WI38 (cell line): ENCODE measurements around the gene WBP2NL.
"Not testable (repeated sequence)": the region's sequence is repeated elsewhere in the genome, so short reads cannot be mapped to it uniquely, and the experiment has no call there.

ENCODE experiments used
- H3K4me3 ChIP-seq: 2 replicates; pipeline ENCODE4 v1.5.1; 2011; ENCODE audit warnings: low read depth, mild to moderate bottlenecking, control low read depth, low read length
- TF ChIP-seq, protein P1 (sequence below): IDR thresholded peaks from 2 replicates; pipeline ENCODE4 v1.5.1; 2012; ENCODE audit warnings: low read depth, mild to moderate bottlenecking, control low read depth, low read length

The WBP2NL gene

DNA sequence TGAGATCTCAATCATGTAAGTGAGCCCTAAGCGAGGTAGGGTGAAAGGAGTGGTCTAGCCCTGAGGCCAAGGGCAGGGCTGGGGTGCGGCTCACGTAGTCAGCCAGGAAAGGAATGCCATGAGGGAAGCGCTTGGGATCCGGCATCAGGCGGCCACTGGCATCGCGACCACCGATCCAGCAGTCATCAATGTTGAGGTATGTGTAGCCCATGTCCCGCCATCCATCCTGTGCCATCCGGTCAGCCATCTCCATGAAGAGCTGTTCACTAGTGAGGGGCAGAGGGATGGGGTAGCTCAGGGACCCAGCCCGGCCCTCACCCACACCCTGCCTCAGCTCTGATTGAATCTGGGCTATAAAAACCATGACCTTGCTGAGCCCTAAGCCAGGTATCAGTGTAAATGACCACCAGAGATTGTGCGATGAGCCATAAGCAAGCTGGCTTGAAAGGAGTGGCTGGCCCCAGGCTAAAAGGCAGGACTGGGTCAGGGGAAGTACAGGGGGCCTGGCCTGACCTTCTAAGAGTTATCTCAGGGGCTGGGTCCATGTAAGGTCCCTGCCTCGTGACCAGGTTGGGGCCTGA is 69.2 kb downstream of the WBP2NL start:
- TF ChIP-seq, protein P1, sequence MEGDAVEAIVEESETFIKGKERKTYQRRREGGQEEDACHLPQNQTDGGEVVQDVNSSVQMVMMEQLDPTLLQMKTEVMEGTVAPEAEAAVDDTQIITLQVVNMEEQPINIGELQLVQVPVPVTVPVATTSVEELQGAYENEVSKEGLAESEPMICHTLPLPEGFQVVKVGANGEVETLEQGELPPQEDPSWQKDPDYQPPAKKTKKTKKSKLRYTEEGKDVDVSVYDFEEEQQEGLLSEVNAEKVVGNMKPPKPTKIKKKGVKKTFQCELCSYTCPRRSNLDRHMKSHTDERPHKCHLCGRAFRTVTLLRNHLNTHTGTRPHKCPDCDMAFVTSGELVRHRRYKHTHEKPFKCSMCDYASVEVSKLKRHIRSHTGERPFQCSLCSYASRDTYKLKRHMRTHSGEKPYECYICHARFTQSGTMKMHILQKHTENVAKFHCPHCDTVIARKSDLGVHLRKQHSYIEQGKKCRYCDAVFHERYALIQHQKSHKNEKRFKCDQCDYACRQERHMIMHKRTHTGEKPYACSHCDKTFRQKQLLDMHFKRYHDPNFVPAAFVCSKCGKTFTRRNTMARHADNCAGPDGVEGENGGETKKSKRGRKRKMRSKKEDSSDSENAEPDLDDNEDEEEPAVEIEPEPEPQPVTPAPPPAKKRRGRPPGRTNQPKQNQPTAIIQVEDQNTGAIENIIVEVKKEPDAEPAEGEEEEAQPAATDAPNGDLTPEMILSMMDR, result no peak
- H3K4me3 ChIP-seq, result no peak overlapping the region

GRCh38 chr22:42068291-42068690 is 69.7 kb downstream of the WBP2NL start:
- H3K4me3 ChIP-seq, result no peak overlapping the region
- TF ChIP-seq, protein P1, result no peak

DNA sequence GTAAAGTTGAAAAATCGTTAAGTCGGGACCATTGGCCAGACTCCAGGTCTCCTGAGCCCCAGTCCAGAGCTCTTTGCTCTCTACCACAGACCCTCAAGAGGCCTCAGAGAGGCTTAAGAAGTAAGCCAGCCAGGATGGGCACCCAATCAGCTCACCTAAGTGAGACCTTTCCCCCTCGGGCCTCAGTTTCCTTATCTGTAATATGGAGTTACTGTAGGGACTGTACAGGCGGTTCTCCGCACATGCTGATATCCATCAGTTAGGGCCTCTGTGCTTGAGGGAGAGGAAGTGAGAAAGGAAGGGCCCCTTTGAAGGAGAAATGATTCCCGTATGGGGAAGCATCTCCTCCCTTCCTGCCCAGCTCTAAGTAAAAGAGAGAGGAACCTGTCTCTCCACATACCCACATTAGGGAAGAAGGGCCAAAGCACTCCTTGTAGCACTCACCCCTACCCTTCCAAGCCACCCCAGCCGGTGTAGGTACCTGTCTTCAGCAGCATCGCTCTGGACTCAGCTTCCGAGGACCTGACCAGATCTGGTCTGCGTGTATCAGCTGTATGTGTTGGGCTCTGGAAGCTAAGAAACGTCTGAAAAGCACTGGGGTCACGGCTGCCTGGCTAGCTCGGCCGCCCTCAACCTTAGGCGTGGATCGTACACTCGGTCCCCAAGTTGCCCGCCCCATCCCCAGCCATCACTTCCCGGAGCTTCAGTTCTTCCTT is 71.4 kb downstream of the WBP2NL start:
- TF ChIP-seq, protein P1, result no peak
- peak overlapping the region; percentile 63 for H3K4me3 ChIP-seq

- H3K4me3 ChIP-seq, result peak within 1 kb of the TSS; percentile 63
- TF ChIP-seq, protein P1, result no peak
These were observed 72.2 kb downstream of the WBP2NL start, which contains the start of gene NAGA for GRCh38 chr22:42070517-42071422. TSS of gene NAGA (minus strand) at chr22:42070812. CDS start at chr22:42070297, 515 bp downstream.

- not testable (repeated sequence) for H3K4me3 ChIP-seq
These were observed 72.9 kb downstream of the WBP2NL start for GRCh38 chr22:42071508-42071907.

GRCh38 chr22:42072606-42073330 is 74.2 kb downstream of the WBP2NL start:
- TF ChIP-seq, protein P1, result no peak
- no peak overlapping the region for H3K4me3 ChIP-seq

DNA sequence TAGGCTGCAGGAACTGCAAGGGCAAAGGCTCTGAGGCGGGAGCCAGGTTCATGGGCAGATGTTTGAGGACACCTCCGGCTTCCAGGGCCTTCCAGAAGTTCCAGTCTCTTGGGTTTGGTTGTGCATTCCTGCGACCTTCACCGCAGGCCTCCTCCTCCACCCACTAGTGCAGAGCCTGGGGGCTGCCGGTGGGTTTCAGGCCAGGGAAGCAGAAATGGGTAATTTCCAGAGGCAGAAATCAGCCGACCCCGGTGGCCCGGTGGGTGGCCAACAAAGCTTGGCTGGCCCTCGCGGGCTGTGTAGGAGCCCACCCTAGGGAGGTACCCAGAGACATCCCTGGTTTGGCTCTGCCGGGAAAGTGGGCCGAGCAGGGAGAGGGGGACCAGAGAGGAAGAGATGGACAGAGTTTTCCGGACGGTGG is 75.0 kb downstream of the WBP2NL start:
- TF ChIP-seq, protein P1, result no peak
- H3K4me3 ChIP-seq, result peak overlapping the region; percentile 66
